HG03175 (cell line): ENCODE results near the gene PNCK.

Source experiments
- ATAC-seq: cut with Tn5 transposase; IDR thresholded peaks from one replicate; pipeline ENCODE4 v1.9.1; 2021; ENCODE audit warnings: mild to moderate bottlenecking, moderate library complexity; ENCODE audit not compliant: unreplicated experiment

PNCK gene

DNA sequence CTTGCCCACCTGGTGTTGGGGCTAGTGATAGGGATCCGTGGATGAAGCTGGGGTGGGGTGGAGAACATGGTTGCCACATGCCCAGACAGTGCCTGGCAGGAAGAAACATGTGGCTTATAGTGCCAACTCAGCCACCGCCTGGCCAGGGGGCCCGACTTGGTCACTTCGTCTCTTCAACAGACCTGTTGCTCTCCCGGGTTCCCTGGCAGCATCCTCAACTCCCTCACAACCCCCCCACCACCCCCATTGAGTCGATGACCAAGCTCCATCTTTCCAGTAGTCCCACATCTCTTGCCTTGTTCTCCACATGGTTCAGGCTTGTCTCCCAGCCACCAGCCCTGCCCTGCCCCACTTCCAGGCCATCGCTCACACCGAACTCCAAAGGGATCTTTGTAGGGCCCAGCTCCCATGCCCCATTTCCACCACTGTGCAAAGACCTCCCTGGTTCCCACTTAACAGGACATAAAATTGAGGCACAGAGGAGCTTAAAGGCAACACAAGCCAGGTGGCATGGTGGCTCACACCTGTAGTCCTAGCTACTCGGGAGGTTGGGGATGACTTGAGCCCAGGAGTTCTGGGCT lies 7.8 kb downstream of the PNCK start:
- no peak for ATAC-seq

DNA sequence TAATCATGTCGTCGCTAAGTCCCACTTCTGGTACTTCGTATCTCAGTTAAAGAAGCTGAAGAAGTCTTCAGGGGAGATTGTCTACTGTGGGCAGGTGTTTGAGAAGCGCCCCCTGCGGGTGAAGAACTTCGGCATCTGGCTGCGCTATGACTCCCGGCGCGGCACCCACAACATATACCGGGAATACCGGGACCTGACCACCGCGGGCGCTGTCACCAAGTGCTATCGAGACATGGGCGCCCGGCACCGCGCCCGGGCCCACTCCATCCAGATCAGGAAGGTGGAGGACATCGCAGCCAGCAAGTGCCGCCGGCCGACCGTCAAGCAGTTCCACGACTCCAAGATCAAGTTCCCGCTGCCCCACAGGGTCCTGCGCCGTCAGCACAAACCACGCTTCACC lies 11.3 kb downstream of the PNCK start:
- ATAC-seq = no peak

DNA sequence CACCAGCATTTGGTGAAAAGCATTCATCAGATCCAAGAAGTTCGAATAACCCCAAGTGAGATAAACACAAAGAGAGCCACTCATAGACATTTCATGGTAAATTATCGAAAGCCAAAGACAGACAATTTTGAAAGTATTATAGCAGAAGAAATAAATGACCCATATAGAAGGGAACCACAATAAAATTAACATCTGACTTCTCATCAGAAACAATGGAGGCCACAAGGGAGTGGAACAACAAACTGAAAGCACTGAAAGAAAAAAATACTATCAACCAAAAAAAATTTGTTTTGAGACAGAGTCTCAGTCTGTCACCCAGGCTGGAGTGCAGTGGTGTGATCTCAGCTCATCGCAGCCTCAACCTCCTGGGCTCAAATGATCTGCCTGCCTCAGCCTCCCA lies 14.3 kb downstream of the PNCK start:
- ATAC-seq = no peak

DNA sequence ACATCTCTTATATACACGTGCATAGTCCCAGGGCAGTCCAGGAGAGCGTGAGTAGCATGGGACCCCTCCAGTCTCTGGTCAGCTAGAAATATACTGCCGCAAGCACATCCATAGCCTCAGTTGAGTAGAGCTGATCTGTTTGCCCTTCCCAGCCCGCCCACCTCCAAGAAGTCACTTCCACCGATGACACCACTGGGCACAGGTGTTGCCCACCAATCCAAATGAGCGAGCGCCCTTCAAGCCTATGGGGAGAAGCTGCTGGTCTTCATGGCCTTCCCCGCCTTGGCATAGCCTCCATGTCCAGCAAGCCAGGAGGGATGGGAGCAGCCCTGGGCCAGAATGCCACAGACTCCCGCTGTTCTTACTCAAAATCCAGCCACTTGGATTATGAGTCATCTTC lies 16.5 kb downstream of the PNCK start:
- ATAC-seq = no peak

DNA sequence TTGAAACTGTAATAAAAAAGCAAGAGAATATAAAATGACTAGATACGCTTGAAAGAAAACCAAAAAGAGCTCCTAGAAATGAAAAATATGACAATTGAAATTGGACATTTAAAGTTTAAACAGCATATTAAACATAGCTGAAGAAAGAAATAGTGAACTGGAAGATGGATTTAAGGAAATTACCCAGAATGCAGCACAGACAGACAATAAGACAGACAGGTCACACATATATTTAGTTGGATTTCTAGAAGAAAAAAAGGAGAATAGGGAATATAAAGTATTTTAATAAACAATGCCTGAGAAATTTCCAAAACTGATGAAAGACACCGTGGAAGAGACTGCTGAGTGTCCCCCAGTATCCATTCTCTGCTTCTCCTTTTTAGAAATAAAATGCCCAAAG lies 20.1 kb downstream of the PNCK start:
- ATAC-seq = no peak

DNA sequence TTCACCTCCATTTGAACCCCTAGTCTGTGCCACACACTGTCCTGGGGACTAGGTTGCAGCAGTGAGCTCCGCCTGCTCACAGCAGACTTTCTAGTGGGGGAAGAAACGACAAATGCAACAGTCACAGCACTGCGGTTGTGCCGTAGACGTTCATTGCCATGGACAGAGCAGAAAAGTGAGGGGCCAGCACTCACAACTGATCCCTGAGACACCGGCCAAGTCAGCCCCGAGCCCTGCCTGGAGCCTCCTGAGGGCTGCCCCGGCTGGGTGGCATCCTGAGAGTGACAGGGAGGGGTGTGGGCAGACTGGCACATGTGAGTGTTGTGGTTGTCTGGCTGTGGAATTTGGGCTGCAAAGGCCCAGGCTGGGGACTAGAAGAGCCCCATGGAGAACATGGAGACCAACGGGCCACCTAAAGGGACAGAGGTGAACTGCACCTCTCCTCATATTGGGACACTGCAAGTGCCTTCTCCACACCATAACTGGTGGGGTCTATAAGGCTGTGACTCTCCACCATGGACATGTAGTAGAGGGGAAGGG lies 22.0 kb downstream of the PNCK start:
- peak; percentile 45 for ATAC-seq

DNA sequence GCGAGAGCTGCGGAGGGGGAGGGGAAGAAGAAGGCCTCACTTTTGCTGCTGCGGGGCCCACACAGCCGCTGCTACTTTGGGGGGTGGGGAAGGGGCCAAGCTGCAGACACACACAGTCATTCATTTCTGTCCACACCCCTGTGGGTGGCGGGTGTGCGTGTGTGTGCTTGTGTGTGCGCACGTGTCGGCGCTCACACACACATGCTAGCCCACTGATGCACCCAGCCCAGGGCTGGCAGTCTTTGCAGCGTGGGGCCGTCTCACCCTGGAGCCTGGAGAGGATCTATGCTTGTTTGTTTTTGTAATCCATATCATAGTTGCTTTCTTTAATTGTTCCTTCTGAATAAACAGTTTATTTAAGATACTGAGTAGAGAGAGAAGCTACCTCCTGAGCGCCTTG lies 22.7 kb downstream of the PNCK start:
- ATAC-seq = no peak

DNA sequence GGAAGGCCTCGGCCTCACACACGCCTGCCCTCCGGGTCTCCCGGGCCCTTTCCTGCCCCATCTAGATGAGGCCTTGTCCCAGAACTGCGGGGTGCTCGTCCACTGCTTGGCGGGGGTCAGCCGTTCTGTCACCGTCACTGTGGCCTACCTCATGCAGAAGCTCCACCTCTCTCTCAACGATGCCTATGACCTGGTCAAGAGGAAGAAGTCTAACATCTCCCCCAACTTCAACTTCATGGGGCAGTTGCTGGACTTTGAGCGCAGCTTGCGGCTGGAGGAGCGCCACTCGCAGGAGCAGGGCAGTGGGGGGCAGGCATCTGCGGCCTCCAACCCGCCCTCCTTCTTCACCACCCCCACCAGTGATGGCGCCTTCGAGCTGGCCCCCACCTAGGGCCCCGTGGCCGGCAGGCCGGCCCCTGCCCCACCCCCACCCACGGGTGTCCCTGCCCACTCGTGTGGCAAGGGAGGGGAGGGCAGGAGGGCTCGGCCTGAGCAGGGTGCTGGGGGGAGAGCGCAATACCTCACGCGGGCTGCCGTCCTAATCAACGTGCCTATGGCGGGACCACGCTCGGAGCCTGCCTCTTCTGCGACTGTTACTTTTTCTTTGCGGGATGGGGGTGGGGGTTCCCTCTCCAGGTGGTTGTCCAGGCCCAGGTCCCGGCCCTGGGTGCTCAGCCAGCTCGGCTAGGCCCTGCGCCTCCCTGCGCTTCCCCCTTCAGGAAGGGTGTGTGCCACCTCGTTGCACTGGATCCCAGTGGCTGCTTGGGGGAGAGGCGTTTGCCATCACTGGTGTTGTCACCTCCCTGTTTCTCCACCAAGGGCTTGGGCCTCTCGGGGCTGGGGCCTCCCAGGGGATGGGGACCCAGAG lies 23.5 kb downstream of the PNCK start:
- ATAC-seq = no peak

DNA sequence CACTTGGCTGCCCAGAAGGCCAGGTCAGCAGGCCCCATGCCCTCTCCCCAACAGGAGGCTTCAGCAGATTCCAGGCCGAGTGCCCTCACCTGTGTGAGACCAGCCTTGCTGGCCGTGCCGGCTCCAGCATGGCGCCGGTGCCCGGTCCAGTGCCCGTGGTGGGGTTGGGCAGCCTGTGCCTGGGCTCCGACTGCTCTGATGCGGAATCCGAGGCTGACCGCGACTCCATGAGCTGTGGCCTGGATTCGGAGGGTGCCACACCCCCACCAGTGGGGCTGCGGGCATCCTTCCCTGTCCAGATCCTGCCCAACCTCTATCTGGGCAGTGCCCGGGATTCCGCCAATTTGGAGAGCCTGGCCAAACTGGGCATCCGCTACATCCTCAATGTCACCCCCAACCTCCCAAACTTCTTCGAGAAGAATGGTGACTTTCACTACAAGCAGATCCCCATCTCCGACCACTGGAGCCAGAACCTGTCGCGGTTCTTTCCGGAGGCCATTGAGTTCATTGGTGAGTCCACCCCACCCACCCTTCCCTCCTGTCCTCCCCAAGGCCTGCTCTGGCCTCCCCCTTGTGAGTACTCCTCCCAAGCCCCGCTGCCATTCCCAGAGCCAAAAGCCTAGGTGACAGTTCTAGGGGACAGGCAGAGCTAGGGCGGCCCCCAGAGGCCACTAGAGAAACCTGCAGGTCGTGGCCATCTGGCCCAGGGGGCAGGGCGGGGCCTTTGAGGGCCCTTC lies 24.3 kb downstream of the PNCK start:
- ATAC-seq = no peak

DNA sequence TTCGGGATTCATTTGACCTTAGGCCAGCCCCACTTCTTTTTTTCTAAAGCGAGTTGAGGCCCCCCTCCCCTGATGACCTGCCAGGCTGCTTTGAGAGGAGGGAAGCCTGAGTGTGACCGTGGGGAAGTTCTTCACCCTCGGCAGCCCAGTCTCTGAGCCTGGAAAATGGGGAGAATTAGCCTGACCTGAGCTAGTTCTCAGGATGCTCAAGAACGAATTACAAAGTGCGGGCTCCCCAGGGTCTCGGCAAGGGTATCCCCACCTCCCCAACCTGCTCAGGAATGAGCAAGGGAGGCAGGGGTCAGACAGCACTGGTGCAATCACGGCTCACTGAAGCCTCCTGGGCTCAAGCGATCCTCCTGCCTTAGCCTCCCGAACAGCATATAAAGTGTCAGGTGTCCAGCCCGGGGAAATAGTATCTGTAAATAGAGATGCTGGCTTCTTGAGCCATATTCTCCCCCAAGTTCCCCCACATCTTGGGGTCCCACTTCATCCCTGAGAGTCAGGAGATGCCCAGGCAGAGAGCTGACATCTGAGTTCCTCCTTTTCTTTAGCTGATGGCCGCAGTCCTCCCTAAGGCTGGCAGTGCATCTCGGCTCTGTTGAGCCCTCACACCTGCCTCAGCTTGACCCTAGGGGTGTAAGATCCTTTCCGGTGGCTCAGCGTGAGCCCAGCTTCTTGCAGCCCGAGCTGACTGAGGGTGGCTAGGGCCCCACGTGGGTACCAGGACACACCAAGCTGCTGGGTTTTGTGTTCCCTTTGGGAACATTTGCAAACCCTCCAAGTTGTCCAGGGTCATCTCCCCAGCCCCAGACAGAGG lies 25.0 kb downstream of the PNCK start:
- ATAC-seq = no peak

DNA sequence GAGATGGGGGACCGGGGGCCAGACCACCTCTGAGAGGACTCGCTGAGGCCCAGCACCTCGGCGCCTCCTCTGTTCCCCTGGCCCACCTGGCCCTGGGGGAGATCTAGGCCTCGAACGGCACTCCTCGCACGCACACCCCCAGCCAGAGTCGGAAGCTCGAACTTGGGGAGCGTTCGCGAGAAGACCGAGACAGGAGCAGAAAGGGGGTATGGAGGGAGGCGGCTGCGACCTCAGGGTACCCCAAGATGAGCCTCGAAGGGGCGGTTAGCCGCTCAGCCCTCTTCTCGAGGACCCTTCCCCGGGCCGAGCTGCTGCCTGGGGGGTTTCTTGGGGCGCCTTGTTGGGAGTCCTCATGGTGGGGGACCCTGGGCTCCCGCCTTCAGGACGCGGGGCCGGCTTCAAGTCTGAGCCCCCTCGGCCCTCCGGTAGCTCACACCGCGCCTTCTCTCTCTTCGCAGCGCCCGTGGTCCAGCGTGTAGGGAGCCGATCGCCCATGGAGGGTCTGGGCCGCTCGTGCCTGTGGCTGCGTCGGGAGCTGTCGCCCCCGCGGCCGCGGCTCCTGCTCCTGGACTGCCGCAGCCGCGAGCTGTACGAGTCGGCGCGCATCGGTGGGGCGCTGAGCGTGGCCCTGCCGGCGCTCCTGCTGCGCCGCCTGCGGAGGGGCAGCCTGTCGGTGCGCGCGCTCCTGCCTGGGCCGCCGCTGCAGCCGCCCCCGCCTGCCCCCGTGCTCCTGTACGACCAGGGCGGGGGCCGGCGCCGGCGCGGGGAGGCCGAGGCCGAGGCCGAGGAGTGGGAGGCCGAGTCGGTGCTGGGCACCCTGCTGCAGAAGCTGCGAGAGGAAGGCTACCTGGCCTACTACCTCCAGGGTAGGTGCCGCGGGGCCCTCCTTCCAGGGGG lies 25.9 kb downstream of the PNCK start:
- no peak for ATAC-seq

DNA sequence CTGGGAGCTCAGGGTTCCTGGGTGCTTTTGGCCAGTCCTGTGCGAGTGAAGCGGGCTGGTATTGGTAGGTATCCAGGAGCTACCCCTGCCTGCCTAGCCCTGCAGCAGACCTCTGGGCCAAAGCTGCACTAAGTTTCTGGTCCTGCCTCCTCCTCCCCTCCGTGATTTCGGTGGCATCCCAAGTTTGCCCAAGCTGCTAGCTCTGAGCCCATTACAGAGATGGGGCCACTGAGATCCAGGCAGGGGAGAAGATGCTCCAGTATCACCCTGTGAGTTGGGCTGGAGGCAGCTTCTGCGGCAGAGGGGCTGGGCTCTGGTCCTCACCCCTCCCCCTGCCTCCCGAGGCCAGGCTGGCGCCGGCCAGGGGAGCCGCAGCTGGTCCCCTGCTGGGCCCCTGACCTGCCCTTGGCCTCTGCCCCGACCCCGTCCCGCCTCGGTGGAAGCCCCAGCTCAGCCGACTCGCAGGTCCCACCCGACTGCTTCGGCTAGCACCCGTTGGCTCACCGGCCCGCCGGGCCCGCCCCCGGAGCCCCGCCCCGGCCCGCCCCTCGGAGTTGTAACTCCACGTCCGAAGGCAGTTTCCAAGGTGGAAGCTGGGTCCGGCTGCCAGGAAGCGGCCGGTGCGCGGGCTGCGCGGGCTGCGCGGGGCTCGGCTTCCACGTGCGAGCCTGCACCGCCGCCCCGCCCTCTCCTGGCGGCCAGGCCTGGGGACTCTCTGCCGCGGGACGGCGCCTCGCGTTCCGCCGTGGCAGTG lies 26.8 kb downstream of the PNCK start, which contains the start of gene DUSP9:
TSS of gene DUSP9 (plus strand) at position 584 of the 754 bp plus-strand sequence. CDS start 751 bp downstream, outside the sequence.
- ATAC-seq = no peak

DNA sequence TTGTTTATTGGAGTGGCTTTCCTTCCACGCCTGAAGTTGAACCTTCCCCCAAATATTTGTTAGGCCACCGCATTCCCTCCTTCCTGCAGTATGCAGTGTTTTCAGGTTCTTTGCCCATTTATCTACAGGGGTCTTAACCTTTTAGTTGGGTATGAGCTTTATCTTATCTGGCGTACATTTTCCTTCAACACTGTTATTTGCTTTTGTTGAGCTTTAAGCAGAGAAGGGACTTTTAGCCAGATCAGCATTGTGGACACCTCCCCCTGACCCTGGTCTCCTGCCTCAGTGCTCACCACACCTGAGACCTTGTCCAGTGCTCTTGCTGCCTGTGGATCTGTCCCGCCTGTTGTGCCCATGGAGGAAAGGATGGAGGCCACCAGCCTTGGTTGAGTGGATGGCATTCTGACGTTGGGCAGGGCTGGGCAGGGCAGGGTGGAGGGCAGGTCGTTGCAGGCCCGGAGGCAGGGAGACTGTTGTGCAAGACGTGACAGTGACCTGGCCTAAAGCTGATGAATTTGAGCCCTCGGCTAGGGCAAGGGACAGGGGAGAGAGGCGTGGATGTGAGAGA lies 27.6 kb downstream of the PNCK start:
- ATAC-seq = no peak

DNA sequence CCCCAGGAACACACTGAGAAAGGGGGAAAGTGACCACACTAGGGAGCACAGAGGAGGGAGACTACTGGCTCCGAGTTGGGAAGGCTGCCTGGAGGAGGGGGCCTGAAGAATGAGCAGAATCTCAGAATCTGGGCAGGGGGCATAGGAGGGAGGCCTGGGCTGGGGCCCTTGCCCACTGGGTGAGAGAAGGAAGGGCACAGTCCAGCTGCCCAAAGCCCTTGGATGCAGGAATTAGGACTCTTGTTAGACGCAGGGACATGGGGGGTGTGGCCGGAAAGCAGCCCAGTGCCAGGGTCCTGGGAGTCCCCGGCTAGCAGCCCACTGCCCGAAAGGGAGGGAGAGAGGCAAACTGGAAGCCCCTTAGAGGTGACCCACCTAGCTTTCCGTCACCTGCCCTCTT lies 28.5 kb downstream of the PNCK start:
- no peak for ATAC-seq

DNA sequence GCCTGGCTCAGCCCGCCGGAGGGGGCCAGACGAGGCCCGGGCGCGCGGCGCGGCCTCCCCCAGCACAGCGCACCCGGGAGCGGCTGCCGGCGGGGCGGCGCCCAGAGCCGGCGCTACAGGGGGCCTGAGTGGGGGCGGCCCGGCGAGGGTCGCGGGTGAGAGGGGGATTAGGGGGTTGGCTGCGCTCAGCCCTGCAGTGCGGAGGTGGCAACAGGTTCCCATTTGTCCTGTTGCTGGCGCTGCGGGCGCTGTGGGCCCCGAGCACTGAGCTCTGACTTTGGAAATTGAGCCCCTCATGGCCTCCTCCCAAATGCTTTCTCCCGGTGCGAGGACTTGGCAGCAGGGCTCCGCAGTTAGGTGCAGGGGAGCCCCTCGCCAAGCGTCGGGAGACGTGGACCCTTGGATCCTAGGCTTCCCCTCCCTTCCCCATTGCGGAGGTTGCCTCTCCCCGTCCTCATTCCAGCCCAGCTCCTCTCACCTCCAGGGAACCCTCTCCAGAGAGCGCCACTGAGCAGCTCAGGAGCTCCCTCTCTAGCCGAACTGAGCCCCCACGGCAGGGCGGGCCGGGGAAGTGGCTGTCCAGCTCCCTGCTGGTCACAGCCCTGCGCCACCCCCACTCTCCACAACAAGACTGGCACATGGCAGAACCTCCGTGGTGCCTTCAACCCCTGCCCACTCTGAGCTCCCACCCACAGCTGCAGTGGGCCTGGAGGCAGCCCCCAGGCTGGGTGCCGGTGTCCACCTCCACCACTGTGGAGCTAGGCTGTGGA lies 29.1 kb downstream of the PNCK start:
- ATAC-seq = no peak

DNA sequence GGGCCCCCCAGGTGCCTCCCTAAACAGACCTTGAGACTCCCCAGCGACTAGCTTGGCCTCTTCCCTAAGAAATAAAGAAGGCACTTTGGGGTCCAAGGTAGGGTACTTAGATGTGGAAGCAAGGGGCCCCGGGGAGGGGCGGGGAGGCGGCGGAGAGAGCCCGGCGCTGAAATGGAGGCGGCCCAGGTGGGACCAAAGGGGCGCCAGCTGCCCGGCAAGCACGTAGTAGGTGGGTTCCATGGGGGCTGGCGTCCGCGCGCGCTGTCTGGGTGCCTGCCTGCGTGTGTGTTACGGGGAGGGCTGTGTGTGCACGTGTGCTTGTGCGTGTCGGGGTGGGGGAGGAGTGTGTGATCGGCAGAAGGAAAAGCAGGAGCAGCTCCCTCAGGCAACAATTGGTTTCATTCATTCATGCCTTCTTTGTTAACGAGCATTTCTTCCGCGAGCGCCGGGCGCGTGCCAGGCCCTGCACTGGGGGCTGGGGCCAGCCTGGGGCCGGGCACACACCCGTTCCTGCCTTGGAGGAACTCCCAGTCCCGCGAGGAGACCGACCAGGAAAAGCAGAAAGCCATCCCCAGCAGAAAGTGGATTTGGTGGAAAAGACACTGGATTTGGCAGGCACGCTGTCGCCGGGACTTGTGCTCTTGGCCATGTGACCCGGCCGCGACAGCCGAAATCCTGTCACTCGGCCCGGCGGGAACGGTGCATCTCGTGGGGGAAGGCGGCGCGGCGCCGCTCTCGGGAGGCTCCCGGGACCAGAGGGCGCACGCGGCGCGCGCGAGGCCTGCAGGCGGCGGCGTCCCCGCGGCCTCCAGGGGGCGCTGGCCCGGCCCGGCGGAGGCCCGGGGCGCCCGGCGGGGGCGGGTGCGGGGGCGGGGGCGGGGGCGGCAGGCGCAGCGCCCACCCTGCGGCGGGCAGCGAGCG lies 29.9 kb downstream of the PNCK start:
- no peak for ATAC-seq
